Trophoblast cell (in vitro differentiated cells and primary cell): ENCODE measurements around the gene DOCK8.

Experiments used
- DNase-seq, 2 donors: peaks; one replicate each; pipeline ENCODE4 v3.0.0-alpha.2; 2016
- H2AFZ ChIP-seq: 2 replicates; pipeline ENCODE4 v1.6.1; 2013; ENCODE audit warnings: low read length, moderate library complexity, mild to moderate bottlenecking; ENCODE audit not compliant: insufficient read depth, poor library complexity
- H2AK5ac ChIP-seq: 2 replicates; pipeline ENCODE4 v1.6.1; 2013; ENCODE audit warnings: mild to moderate bottlenecking, low read length
- H2BK120ac ChIP-seq: 2 replicates; pipeline ENCODE4 v1.6.1; 2013; ENCODE audit warnings: low read length, mild to moderate bottlenecking, moderate library complexity; ENCODE audit not compliant: insufficient read depth, poor library complexity
- H2BK12ac ChIP-seq: 2 replicates; pipeline ENCODE4 v1.6.1; 2013; ENCODE audit warnings: mild to moderate bottlenecking, low read length, moderate library complexity
- H2BK5ac ChIP-seq: 2 replicates; pipeline ENCODE4 v1.6.1; 2013; ENCODE audit warnings: low read length, low read depth, moderate library complexity, mild to moderate bottlenecking; ENCODE audit not compliant: poor library complexity
- H3K14ac ChIP-seq: 2 replicates; pipeline ENCODE4 v1.6.1; 2013; ENCODE audit warnings: mild to moderate bottlenecking, low read length
- H3K18ac ChIP-seq: 2 replicates; pipeline ENCODE4 v1.6.1; 2013; ENCODE audit warnings: mild to moderate bottlenecking, low read length
- H3K23ac ChIP-seq: 2 replicates; pipeline ENCODE4 v1.6.1; 2013; ENCODE audit warnings: low read length
- H3K27ac ChIP-seq: 2 replicates; pipeline ENCODE4 v1.5.1; 2013; ENCODE audit warnings: low read depth, mild to moderate bottlenecking, inconsistent platforms, low read length, moderate library complexity
- H3K27me3 ChIP-seq: 2 replicates; pipeline ENCODE4 v1.6.1; 2013; ENCODE audit warnings: inconsistent platforms, mild to moderate bottlenecking, low read length, moderate library complexity; ENCODE audit not compliant: insufficient read depth
- H3K36me3 ChIP-seq, 2 experiments: 1 replicate in 1 of 2; 2 replicates in 1 of 2; pipeline ENCODE4 v1.6.1; 2013; ENCODE audit warnings: low read length in 2 of 2, mild to moderate bottlenecking in 2 of 2, moderate library complexity in 1 of 2; ENCODE audit not compliant: insufficient read depth in 2 of 2, control insufficient read depth in 1 of 2
- H3K4ac ChIP-seq: 2 replicates; pipeline ENCODE4 v1.6.1; 2013; ENCODE audit warnings: low read depth, mild to moderate bottlenecking, low read length, moderate library complexity
- H3K4me1 ChIP-seq, 2 experiments: 1 replicate in 1 of 2; 2 replicates in 1 of 2; pipeline ENCODE4 v1.6.1; 2013; ENCODE audit warnings: low read length in 2 of 2, mild to moderate bottlenecking in 2 of 2, moderate library complexity in 1 of 2; ENCODE audit not compliant: insufficient read depth in 2 of 2, control insufficient read depth in 1 of 2
- H3K4me2 ChIP-seq: 2 replicates; pipeline ENCODE4 v1.6.1; 2013; ENCODE audit warnings: inconsistent platforms, mild to moderate bottlenecking, low read length, moderate library complexity
- H3K4me3 ChIP-seq: 2 replicates; pipeline ENCODE4 v1.5.1; 2013; ENCODE audit warnings: mild to moderate bottlenecking, low read depth, low read length, inconsistent platforms
- H3K79me1 ChIP-seq: one replicate; pipeline ENCODE4 v1.6.1; 2013; ENCODE audit warnings: low read length
- H3K79me2 ChIP-seq: 2 replicates; pipeline ENCODE4 v1.6.1; 2013; ENCODE audit warnings: low read length, mild to moderate bottlenecking; ENCODE audit not compliant: control insufficient read depth, insufficient read depth, poor library complexity
- H3K9ac ChIP-seq: 2 replicates; pipeline ENCODE4 v1.6.1; 2013; ENCODE audit warnings: mild to moderate bottlenecking, low read length
- H3K9me3 ChIP-seq: 2 replicates; pipeline ENCODE4 v1.6.1; 2013; ENCODE audit warnings: low read depth, mild to moderate bottlenecking, control low read depth, inconsistent platforms, low read length; ENCODE audit not compliant: insufficient read depth
- H4K12ac ChIP-seq: 2 replicates; pipeline ENCODE4 v1.6.1; 2013; ENCODE audit warnings: low read depth, mild to moderate bottlenecking, low read length, moderate library complexity
- H4K8ac ChIP-seq: 2 replicates; pipeline ENCODE4 v1.6.1; 2013; ENCODE audit warnings: low read depth, mild to moderate bottlenecking, low read length, moderate library complexity
- H4K91ac ChIP-seq: one replicate; pipeline ENCODE4 v1.6.1; 2013; ENCODE audit warnings: low read depth, mild to moderate bottlenecking, low read length, moderate library complexity
- WGBS: extraction: QIAGEN DNeasy Blood & Tissue Kit; methylation state at CpG from one replicate; pipeline ENCODE4 v1.1.7; 2013; ENCODE audit warnings: missing lambda C conversion rate; ENCODE audit not compliant: insufficient read length, insufficient coverage; ENCODE audit errors: extremely low coverage; 5-methylcytosine and 5-hydroxymethylcytosine counted together

The DOCK8 gene

DNA sequence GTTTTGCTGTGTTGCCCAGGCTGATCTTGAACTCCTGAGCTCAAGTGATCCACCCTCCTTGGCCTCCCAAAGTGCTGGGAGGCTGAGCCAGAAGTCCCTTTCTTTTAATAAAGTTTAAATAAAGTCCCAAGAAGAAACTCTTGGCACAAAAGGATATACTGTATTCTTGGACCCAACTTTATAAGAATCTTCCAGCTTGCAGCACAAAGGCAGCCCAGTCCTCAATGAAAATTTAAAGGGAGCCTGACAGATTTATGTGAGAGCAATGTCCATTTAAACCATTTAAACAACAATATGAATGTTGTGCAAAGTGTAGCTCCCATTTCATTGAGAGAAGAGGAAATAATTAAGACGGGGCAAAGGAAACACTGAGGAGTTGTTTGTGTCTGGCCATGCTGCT is 217.0 kb downstream of the DOCK8 start:
- Histone ChIP-seq H3K4ac (no peak overlapping the region), H3K4me3 (no peak overlapping the region), H3K9me3 (no peaks in the 10 kb centered on the region), H4K12ac (no peak overlapping the region), H3K79me2 (no peaks in the 10 kb centered on the region), H4K8ac (no peak overlapping the region), H3K14ac (no peak overlapping the region), H3K79me1 (no peaks in the 10 kb centered on the region), H3K27me3 (no peaks in the 10 kb centered on the region), H3K4me2 (no peak overlapping the region), H3K27ac (no peak overlapping the region), H3K23ac (no peak overlapping the region), H2AK5ac (no peak overlapping the region), H4K91ac (no peak overlapping the region), H3K18ac (no peak overlapping the region), H2BK120ac (no peak overlapping the region), H3K4me1 (peaks cover 0 to under 1% of the 10 kb centered on the region in 2 experiments), H2BK12ac (no peak overlapping the region), H2BK5ac (no peak overlapping the region), H3K9ac (no peak overlapping the region), H3K36me3 (peaks cover 0 to 2% of the 10 kb centered on the region in 2 experiments), H2AFZ (no peak overlapping the region)
- DNase-seq, result no peak
- no CpG with 5 or more reads among the region's 1 CpG for WGBS

DNA sequence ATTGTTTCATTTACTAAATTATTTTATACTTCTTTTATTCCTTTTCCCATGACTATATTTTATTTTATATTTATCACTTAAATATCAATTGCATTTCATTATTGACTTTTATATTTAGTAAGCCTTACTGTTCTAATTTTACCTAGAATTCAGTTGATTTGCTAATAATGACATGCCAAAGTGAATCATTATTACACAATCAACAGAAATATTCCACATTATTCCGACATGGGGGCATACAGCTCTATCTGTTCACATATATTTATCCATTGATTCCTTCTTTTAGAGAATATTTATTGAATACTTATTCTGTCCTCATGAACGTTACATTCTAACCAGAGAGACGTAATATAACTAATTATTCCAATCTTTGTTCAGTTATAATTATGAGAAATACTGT is 221.8 kb downstream of the DOCK8 start:
- Histone ChIP-seq H4K8ac (no peak overlapping the region), H3K79me1 (no peaks in the 10 kb centered on the region), H3K4ac (no peak overlapping the region), H2BK120ac (no peak overlapping the region), H3K27ac (no peak overlapping the region), H2BK5ac (no peak overlapping the region), H3K18ac (no peak overlapping the region), H3K4me1 (no peaks in the 10 kb centered on the region), H3K14ac (no peak overlapping the region), H3K27me3 (no peaks in the 10 kb centered on the region), H2BK12ac (no peak overlapping the region), H3K9me3 (no peaks in the 10 kb centered on the region), H3K36me3 (peaks cover 0 to 4% of the 10 kb centered on the region in 2 experiments), H4K91ac (no peak overlapping the region), H3K4me2 (no peak overlapping the region), H3K9ac (no peak overlapping the region), H3K23ac (no peak overlapping the region), H2AFZ (no peak overlapping the region), H4K12ac (no peak overlapping the region), H3K79me2 (no peaks in the 10 kb centered on the region), H2AK5ac (no peak overlapping the region), H3K4me3 (no peak overlapping the region)
- peak in 1 of 2 donors; percentile 47 for DNase-seq
- no CpG with 5 or more reads among the region's 3 CpGs for WGBS

GRCh38 chr9:437066-437465 is 222.4 kb downstream of the DOCK8 start:
- H3K9ac ChIP-seq, result no peak overlapping the region
- H4K12ac ChIP-seq, result no peak overlapping the region
- H3K23ac ChIP-seq, result no peak overlapping the region
- no peaks in the 10 kb centered on the region for H3K27me3 ChIP-seq
- H3K4ac ChIP-seq, result no peak overlapping the region
- H3K18ac ChIP-seq, result no peak overlapping the region
- H2BK120ac ChIP-seq, result no peak overlapping the region
- DNase-seq, result peak; percentile 79 to 93
- no peak overlapping the region for H4K91ac ChIP-seq
- no peak overlapping the region for H3K27ac ChIP-seq
- H2BK5ac ChIP-seq, result no peak overlapping the region
- H3K36me3 ChIP-seq, result peaks cover 0 to 4% of the 10 kb centered on the region in 2 experiments
- no peak overlapping the region for H4K8ac ChIP-seq
- no peaks in the 10 kb centered on the region for H3K79me2 ChIP-seq
- H3K4me1 ChIP-seq, result no peaks in the 10 kb centered on the region
- H3K14ac ChIP-seq, result no peak overlapping the region
- H3K4me3 ChIP-seq, result no peak overlapping the region
- no peaks in the 10 kb centered on the region for H3K79me1 ChIP-seq
- no peak overlapping the region for H2BK12ac ChIP-seq
- no peaks in the 10 kb centered on the region for H3K9me3 ChIP-seq
- no peak overlapping the region for H2AK5ac ChIP-seq
- H3K4me2 ChIP-seq, result no peak overlapping the region
- H2AFZ ChIP-seq, result no peak overlapping the region
- WGBS, result no CpG with 5 or more reads among the region's 1 CpG

DNA sequence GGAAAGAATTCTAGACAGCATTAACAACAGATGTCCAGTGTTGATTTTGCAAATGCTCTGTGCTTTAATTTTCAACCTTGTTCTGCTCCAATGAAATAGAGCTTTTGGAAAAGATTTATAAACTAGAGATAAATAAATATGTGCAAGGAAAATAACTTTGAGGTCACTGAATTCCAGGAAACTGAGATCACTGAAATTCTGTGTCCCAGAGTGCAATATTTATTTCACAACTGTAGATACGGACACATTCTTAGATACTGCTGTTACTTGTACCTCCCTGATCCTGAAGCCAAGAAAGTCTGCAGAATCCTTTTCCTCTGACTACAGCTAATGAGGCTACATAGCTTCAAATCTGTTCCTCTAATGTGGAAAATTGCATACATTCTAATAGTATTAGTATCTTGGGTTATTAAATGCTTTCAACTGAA is 222.9 kb downstream of the DOCK8 start:
- peak; percentile 61 to 96 for DNase-seq
- no peak overlapping the region for H3K18ac ChIP-seq

More for the DNA sequence above, 222.9 kb downstream of the DOCK8 start:
- Histone ChIP-seq H3K4me2 (no peak overlapping the region), H3K79me2 (no peaks in the 10 kb centered on the region), H3K36me3 (peaks cover 0 to 4% of the 10 kb centered on the region in 2 experiments), H3K27me3 (no peaks in the 10 kb centered on the region), H3K9me3 (no peaks in the 10 kb centered on the region), H2AFZ (no peak overlapping the region), H3K4ac (no peak overlapping the region), H3K4me3 (no peak overlapping the region), H3K23ac (no peak overlapping the region), H2BK12ac (no peak overlapping the region), H4K12ac (no peak overlapping the region), H3K14ac (no peak overlapping the region), H2BK5ac (no peak overlapping the region), H3K79me1 (no peaks in the 10 kb centered on the region), H2BK120ac (no peak overlapping the region), H2AK5ac (no peak overlapping the region), H4K91ac (no peak overlapping the region), H4K8ac (no peak overlapping the region), H3K4me1 (no peaks in the 10 kb centered on the region), H3K9ac (no peak overlapping the region), H3K27ac (no peak overlapping the region)
- no CpG with 5 or more reads among the region's 1 CpG for WGBS
